ENCODE measurements around the gene STOML1. TPM values are rescaled to one million over a fixed set of nuclear protein-coding genes. Genes with fewer than 3 reads are reported as not detected.
A peak's percentile ranks its signal among the peaks of the same experiment; 100 is the strongest.

STOML1 gene, protein sequence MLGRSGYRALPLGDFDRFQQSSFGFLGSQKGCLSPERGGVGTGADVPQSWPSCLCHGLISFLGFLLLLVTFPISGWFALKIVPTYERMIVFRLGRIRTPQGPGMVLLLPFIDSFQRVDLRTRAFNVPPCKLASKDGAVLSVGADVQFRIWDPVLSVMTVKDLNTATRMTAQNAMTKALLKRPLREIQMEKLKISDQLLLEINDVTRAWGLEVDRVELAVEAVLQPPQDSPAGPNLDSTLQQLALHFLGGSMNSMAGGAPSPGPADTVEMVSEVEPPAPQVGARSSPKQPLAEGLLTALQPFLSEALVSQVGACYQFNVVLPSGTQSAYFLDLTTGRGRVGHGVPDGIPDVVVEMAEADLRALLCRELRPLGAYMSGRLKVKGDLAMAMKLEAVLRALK
- total RNA-seq: 10.3 and 10.6 TPM in 2 replicates

DNA sequence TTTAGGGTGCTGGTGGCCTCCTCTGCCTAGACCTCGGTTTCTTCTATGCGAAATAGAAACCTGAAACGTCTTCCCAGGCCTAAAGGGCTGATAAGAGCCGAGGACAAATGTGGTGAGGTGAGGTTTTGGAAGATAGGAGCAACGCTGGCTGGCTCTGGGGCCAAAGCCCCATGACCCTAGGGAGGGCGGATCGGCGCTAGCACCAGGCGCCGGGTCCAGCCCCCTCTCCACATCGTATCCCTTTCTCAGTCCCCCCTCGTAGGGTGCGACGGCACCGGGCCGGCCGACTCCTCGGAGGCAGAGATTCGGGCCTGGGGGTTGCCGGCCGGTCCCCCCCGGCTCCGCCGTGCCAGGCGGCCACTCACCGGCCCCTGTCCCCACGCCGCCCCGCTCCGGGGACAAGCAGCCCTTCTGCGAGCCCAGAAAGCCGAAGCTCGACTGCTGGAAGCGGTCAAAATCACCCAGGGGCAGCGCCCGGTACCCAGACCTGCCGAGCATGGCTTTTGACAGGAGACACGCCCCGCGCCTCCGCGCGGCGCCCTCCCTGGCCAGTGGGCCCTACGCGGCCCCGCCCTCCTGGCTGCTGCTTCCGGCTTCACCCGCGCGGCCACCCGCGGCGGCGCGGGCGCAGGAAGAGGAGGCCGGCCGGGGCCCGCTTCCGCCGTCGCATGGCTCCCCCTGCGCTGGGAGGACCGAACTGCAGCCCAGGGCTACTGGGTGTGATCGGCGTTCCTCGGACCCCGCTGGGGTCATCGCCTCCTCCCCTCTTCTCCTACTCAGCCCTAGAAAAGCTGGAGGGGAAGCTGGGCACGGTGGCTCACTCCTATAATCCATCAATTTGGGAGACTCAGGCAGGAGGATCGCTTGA is at the start of gene STOML1:
Gene STOML1, minus strand, starts transcription at position 570 of the 868 bp plus-strand sequence. Its CDS starts 72 bp downstream, at position 498.
- Mint-ChIP-seq H3K36me3 (ENCODE audit: low read depth) (peaks cover 14% of the 10 kb centered on the region), H3K27me3 (no peaks in the 10 kb centered on the region), H3K4me1 (peaks cover 50% of the 10 kb centered on the region), H3K4me3 (peak within 1 kb of the TSS; percentile 85), H3K27ac (peak within 1 kb of the TSS; percentile 86), H3K9me3 (no peaks in the 10 kb centered on the region)
- peak; percentile 100 for DNase-seq
- intact Hi-C loops (cut with micrococcal nuclease): loop anchor here (1.0 to 10.0 kb wide), 5 partner anchors 10 to 1877 kb away; partner anchors contain the start of genes ARID3B, ARIH1, MYO9A and SENP8

DNA sequence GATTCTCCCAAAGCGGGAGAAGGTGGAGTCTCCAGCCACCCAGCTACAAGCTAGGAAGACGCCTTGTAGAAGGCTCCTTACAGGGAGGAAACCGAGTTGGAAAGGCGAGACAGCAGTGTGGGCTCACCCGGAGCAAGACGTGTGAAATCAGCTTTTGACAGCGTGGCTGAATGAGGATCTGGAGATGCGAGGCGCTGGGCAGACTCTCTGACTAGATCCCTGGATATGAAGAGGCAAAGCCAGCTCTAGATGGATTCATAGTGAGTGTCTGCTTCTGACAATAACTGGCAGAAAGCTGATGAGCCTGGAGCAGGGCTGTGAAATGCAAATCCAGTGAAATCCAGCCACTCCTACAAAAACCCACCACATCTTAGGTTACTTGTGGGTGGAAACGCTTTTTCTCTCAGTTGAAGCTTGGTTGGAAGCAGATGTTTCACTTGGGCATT is 49.2 kb upstream of the STOML1 start:
- DNase-seq: no peak
- no peaks in the 10 kb centered on the region for H3K9me3 Mint-ChIP-seq
- no peaks in the 10 kb centered on the region for H3K27me3 Mint-ChIP-seq
- H3K4me3 Mint-ChIP-seq: no peak overlapping the region
- intact Hi-C loops (cut with micrococcal nuclease): no loop called here
- H3K36me3 Mint-ChIP-seq (ENCODE audit: low read depth): peaks cover 34% of the 10 kb centered on the region
- peaks cover under 1% of the 10 kb centered on the region for H3K4me1 Mint-ChIP-seq
- H3K27ac Mint-ChIP-seq: no peak overlapping the region

DNA sequence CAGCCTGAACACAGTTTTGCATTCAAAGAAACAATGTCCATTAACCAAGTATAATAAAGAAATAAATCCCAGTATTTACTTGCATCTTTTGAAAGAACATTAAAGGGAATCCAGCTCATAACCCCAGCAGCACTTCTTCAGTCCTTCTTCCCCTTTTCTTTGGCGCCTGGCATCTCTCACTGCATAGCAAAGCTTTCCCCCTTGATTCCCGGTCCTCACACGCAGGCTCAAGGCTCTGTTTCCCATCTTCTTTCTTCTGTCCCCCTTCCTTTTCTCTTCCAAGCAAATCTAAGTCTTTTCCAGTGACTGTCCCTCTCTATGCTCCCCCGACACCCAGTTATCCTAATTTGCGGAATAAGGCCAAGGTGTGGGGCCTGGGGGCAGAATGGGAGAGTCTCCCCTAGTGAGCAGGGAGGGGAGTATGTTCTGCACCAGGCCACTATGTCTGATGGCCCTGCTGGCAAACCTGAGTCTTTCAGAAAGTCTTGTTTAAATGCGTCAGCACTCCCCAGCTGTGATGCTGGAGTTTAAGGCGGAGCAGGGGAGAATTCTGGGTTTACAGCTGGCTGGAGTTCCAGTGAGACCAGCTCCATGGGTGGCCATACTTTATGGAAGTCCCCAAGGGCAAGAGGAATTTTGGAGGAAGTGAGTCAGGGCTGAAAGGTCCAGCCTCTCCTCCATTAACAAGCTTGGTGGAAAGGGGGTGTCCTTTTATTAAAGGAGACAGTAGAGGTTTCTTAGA is 48.2 kb upstream of the STOML1 start:
- Mint-ChIP-seq H3K4me1 (peaks cover 2% of the 10 kb centered on the region), H3K27me3 (no peaks in the 10 kb centered on the region), H3K9me3 (no peaks in the 10 kb centered on the region), H3K36me3 (ENCODE audit: low read depth) (peaks cover 40% of the 10 kb centered on the region), H3K4me3 (no peak overlapping the region), H3K27ac (no peak overlapping the region)
- DNase-seq: no peak
- intact Hi-C loops (cut with micrococcal nuclease): no loop called here

DNA sequence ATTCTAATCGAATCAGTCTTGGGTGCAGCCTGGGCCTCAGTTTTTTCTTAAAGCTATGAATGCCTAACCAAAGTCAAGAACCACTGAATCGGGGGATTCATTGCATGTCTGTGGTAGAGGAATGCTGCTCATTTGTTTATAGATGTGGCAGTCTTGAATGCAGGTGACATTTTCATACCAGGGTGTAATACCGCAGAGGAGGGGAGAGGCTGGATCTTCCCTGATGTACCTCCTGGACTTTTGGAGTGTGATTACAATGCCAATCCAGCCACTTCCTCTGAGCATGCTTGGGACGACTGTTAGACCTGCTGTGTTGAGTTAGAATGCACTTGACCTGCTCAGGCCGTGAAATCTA is 47.5 kb upstream of the STOML1 start:
- intact Hi-C loops (cut with micrococcal nuclease): no loop called here
- H3K36me3 Mint-ChIP-seq (ENCODE audit: low read depth): peaks cover 45% of the 10 kb centered on the region

DNA sequence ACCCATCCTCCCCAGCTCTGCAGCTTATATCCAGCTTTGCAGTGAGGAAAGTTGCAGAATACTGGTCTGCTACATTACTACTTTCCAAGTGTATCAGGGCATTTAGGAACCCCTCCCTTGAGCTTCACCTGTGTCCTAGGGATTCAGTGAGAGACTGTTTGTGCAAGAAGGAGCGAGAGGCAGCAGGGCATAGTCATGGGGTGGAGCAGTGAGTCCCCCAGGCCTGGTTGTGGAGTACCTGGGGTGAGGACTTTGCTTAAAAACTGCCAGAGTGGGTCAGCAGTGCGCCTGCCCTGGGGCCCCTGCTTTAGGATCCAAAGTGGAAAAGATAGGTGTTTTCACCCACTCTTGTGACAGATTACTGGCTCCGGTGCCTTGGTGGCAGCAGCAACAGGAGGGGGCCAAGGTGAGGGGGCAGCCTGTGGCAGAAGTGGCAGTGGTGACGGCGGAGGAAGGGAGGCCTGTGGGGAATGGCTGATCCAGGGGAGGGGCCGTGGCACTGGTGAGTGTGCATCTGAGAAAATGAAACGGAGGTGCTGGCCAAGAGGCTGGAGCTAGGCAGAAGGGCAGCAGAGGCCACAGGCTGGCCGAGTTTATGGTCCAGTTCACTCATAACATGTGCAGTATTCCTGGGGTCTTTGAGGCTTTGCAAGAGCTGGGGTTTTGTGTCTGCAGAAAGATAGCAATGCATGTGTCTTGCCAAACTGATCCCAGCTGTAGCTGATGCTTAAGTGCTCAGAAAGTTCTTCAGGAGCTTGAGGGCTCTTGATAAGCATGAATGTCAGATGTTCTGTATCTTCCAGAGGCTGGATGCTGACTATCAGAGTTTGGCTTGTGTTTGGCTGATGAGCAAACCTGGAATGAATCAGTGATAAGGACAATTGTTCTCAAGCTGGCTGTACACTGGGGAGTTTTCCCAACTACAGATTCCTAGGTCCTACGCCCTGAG is 46.9 kb upstream of the STOML1 start:
- H3K27me3 Mint-ChIP-seq: no peaks in the 10 kb centered on the region
- peak overlapping the region; percentile 37 for H3K27ac Mint-ChIP-seq
- no peak overlapping the region for H3K4me3 Mint-ChIP-seq
- H3K9me3 Mint-ChIP-seq: no peaks in the 10 kb centered on the region
- H3K4me1 Mint-ChIP-seq: peaks cover 2% of the 10 kb centered on the region
- DNase-seq: no peak
- intact Hi-C loops (cut with micrococcal nuclease): no loop called here
- H3K36me3 Mint-ChIP-seq (ENCODE audit: low read depth): peaks cover 49% of the 10 kb centered on the region

More for the DNA sequence above, 47.5 kb upstream of the STOML1 start:
- Mint-ChIP-seq H3K27ac (no peak overlapping the region), H3K4me3 (no peak overlapping the region), H3K27me3 (no peaks in the 10 kb centered on the region), H3K9me3 (no peaks in the 10 kb centered on the region), H3K4me1 (peaks cover 2% of the 10 kb centered on the region)
- DNase-seq: no peak

DNA sequence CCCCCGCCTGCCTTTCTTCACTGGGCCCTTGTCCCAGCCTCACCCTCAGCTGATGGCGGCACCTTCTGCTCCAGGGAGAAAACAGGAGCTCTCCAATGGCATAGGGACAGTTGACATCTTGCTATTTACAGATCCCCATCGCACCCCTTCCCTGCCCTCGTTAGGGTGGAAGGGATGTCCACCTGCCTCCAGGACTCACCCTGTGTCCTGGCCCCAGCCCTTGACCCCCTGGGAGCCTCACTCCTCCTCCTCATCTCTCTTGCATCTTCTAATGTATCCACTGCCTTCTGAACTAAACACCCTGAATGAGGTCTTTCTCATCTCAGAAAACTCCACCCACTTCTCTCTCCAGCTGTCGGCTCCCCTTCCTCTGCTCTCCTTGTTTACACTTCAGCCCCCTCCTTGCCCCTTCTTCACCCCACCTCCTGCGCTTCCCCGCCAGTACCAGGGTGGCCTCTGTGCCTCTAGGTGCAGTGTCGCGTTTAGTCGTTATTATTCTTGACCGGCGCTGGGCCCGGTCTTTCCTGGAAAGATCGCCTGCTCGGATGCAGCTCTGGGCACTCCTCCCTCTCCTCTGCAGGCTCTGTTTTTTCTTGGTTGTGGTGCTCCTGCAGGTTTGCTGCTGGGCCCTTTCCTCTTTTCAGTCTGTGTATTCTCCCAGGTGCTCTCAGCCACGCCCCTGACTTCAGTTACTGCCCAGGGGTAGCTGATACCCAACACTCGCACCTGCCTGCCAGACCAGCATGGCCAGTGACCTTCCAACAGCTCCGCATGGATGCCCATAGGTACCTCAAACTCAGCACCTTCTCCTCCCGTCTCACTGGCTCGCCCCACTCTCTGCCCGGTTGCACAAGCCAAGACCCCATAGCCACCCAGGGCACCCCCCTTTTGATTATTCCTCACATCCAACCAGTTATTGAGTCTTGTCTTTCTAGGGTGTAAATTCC is 45.3 kb upstream of the STOML1 start:
- DNase-seq: no peak
- peak overlapping the region; percentile 9 for H3K27ac Mint-ChIP-seq
- intact Hi-C loops (cut with micrococcal nuclease): no loop called here
- H3K27me3 Mint-ChIP-seq: no peaks in the 10 kb centered on the region
- H3K9me3 Mint-ChIP-seq: no peaks in the 10 kb centered on the region
- H3K4me1 Mint-ChIP-seq: peaks cover 2% of the 10 kb centered on the region
- H3K36me3 Mint-ChIP-seq (ENCODE audit: low read depth): peaks cover 48% of the 10 kb centered on the region
- no peak overlapping the region for H3K4me3 Mint-ChIP-seq

DNA sequence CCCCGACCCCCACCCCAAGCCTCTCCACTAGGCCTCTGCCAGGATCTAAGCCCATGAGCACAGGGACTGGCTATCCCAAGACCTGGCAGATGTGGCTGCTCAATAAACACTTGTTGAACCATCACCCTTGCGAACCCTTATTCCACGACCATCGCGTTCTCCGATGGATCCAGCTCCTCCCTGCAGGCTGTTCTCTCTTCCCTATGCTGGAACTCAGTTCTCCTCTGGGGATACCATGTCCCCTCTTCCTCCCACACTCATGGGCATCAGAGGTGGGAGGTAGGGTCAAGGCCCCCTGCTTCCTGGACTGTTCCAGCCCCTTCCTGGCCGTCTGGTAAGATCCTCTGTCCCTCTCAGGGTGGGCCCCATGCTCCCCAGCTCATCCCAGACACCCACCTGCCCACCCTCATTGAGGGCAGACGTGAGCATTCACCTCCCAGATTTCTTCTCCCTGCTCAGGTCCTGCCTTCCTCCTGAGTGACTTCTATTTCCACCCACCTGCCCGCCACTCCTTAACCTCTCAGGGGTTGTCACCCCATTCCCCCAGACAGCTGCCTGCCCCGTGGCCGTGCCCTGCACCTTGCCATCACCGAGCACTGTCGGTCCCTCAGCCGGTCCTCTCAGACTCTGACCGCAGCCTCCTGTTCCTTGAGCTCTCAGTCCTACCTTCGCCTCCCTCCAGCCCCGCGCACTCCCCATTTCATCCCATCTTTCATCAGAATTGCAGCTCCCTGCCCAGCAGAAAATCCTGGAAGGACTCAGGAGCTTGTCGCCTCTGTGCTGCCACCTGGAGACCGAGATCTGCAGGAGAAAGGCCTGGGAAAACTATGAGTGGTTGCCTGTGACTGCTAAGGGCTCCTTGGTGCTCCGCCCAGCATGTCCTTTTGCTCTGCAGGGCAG is 44.4 kb upstream of the STOML1 start:
- Mint-ChIP-seq H3K9me3 (no peaks in the 10 kb centered on the region), H3K4me3 (no peak overlapping the region), H3K36me3 (ENCODE audit: low read depth) (peaks cover 57% of the 10 kb centered on the region), H3K27me3 (no peaks in the 10 kb centered on the region), H3K4me1 (peaks cover 4% of the 10 kb centered on the region), H3K27ac (peak overlapping the region; percentile 71)
- no peak for DNase-seq
- intact Hi-C loops (cut with micrococcal nuclease): no loop called here

DNA sequence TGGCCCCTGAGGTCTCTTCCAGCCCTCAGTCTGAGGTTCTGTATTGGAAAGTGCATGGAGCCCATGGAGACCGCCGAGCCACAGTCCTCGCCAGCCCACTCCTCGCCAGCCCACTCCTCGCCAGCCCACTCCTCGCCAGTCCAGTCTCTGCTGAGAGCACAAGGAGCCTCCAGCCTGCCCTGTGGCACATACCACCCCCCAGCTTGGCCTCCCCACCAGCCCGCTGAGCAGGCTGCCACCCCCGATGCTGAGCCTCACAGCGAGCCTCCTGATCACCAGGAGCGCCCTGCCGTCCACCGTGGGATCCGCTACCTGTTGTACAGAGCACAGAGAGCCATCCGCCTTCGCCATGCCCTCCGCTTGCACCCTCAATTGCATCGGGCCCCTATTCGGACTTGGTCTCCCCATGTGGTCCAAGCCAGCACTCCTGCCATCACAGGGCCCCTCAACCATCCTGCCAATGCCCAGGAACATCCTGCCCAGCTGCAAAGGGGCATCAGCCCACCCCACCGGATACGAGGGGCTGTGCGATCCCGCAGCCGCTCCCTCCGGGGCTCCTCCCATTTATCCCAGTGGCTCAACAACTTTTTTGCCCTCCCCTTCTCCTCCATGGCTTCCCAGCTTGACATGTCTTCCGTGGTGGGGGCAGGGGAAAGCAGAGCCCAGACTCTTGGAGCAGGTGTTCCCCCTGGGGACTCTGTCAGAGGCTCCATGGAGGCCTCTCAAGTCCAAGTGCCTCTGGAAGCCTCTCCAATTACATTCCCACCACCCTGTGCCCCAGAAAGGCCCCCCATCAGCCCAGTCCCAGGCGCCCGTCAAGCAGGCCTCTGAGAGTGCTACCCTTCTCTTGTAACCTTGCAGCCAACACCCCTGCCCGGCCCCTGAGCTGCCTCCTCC is 43.3 kb upstream of the STOML1 start:
- intact Hi-C loops (cut with micrococcal nuclease): no loop called here
- Mint-ChIP-seq H3K36me3 (ENCODE audit: low read depth) (peaks cover 62% of the 10 kb centered on the region), H3K9me3 (no peaks in the 10 kb centered on the region), H3K27me3 (no peaks in the 10 kb centered on the region), H3K27ac (no peak overlapping the region), H3K4me3 (no peak overlapping the region), H3K4me1 (peaks cover 4% of the 10 kb centered on the region)
- no peak for DNase-seq

DNA sequence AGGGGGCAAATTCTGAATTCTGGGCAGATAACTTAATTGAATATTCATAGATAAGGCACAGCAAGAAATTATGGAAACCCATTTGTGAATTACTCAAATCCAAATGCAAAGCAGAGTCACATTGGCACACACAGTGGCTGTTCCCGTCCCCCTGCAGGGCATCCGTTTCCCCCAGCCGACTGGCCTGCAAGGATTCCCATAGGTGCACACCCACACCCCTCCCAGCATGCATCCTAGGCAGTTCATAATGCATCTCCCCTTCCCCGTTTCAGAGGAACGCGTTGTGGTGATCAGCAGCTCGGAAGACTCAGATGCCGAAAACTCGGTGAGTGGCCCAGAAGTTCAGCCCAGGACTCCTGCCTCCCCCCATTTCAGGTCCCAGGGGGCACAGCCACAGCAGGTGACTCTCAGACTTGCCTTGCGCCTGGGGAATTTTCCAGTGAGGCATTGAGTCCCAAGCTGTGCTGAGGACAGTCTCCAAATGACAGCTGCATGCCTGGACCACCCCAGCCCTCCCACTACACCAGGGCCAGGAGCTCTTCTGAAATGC is 42.2 kb upstream of the STOML1 start:
- no peaks in the 10 kb centered on the region for H3K27me3 Mint-ChIP-seq
- DNase-seq: no peak
- peaks cover 67% of the 10 kb centered on the region for H3K36me3 Mint-ChIP-seq (ENCODE audit: low read depth)

More for the DNA sequence above, 42.2 kb upstream of the STOML1 start:
- H3K4me1 Mint-ChIP-seq: peaks cover 4% of the 10 kb centered on the region
- H3K9me3 Mint-ChIP-seq: no peaks in the 10 kb centered on the region
- intact Hi-C loops (cut with micrococcal nuclease): no loop called here
- no peak overlapping the region for H3K4me3 Mint-ChIP-seq
- H3K27ac Mint-ChIP-seq: no peak overlapping the region

Data from activated CD4-positive, alpha-beta T cell treated with anti-CD3 and anti-CD28 coated beads, Interleukin-2, amount 10 ng/mL, durations not matched to agents 24 days and 14 days (primary cell).